NCI-H1105 (cell line): ENCODE data around the gene CEP135.
"Not testable (repeated sequence)": the region's sequence is repeated elsewhere in the genome, so short reads cannot be mapped to it uniquely, and the experiment has no call there.

ENCODE experiments used
- DNase-seq: peaks from one replicate; lab custom pipeline; 2025; lab: John Stamatoyannopoulos, UW

CEP135 gene, protein sequence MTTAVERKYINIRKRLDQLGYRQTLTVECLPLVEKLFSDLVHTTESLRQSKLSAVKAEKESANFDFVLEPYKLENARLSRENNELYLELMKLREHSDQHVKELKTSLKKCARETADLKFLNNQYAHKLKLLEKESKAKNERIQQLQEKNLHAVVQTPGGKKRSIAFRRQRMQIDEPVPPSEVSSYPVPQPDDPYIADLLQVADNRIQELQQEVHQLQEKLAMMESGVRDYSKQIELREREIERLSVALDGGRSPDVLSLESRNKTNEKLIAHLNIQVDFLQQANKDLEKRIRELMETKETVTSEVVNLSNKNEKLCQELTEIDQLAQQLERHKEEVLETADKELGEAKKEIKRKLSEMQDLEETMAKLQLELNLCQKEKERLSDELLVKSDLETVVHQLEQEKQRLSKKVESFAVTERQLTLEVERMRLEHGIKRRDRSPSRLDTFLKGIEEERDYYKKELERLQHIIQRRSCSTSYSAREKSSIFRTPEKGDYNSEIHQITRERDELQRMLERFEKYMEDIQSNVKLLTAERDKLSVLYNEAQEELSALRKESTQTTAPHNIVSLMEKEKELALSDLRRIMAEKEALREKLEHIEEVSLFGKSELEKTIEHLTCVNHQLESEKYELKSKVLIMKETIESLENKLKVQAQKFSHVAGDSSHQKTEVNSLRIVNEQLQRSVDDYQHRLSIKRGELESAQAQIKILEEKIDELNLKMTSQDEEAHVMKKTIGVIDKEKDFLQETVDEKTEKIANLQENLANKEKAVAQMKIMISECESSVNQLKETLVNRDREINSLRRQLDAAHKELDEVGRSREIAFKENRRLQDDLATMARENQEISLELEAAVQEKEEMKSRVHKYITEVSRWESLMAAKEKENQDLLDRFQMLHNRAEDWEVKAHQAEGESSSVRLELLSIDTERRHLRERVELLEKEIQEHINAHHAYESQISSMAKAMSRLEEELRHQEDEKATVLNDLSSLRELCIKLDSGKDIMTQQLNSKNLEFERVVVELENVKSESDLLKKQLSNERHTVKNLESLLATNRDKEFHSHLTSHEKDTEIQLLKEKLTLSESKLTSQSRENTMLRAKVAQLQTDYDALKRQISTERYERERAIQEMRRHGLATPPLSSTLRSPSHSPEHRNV

DNA sequence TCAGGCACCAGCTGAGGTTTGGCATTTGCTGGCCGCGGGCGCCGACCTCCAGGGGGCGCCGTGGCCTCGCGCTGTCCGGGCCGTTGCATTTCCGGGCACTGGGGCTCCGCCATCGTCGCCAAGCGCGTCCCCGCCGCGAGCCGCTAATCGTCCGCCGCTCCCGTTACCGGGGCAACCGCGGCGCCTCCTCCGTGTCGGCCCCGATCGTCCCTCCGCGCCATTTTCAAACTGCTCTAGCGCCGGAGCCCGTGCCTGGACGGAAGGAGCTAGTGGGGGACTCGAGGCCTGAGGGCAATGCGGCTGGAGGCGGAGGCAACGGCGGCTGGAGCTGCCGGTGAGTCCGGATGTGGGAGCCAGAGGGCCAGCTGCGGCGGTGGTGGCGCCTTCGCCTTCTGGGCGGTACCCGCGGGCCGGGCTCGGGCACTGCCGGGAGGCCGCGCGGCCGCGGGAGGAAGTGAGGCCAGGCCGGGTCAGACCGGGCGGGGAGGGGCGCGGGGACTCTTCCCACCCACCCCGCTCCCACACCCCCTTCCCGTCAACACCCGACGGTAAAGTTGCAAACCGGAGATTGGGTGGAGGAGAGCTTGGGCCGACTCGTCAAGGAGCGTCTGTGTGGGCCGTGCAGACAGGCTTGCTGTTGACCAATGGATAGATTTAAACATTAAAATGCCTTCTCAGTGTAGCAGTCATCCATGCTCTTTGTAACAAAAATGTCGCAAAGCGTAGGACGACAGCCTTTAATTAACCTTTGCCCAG lies at the start of gene CEP135:
TSS of gene CEP135 (plus strand) at position 220 of the 756 bp plus-strand sequence. CDS start 3,186 bp downstream, outside the sequence.
- peak; percentile 76 for DNase-seq

DNA sequence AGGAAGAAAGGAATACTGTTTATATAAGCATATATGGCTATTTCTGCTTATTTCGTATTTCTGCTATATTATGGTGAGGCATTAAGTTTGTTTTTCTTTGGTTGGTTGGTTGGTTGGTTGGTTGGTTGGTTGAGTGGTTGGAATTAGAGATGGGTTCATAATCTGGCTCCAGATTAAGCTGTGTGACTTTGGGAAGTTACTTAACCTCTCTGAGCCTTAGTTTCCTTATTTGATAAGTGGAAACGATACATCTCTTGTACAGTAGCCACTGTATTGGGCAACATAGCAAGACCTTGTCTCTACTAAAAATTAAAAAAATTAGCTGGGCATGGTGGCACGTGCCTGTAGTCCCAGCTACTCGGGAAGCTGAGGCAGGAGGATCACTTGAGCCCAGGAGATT lies 46.1 kb upstream of the CEP135 start:
- no peak for DNase-seq

DNA sequence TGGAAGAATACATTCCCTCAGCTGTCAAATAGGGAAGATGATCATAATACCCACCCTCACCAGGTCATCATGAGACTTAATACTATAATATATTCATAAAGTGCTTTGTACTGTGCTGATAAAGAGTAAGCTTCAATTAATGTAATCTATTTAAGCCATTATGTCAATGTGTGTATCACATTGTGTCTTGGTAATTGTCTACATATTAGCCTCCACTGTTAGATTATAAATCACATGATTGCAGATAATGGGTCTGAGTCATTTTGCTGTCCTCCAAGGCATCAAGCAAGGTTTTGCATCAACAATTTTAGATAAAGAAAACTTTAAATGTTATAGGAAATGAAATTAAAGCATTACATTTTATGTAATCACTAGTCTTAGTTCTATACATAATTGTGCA lies 45.2 kb upstream of the CEP135 start:
- DNase-seq = no peak

DNA sequence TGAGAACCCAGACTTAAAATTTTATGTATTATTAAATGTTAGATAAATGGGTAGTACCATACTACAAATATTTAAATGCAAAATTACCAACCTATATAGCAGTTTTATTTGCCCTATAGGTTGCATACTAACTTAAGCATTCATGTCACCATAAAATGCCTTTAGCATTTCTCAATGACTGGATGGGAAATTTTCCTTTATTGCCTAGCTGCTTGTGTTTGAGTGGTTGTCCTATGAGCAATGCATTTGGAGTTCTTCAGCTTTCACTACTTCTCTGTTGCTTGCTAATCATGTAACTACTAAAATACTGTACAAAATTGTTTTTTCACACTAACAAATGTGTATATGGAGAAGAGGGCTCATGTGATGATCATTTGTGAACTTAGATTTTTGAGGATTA lies 44.2 kb upstream of the CEP135 start:
- no peak for DNase-seq

DNA sequence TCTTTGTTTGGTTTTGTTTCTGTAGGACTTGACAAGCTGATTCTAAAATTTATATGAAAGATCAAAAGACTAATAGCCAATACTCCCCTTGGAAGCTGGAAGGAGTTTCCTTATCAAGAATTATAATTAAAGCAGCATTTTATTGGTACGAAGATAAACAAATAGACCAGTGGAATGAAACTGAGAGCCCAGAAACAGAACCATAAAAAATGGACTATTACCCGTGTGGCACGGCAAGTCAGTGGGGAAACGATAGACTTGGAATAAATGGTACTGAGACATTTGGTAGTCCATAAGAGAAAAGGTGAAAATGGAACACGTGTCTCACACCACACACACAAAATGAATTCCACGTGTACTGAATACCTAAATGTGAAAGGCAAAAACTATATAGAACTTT lies 42.4 kb upstream of the CEP135 start:
- no peak for DNase-seq

DNA sequence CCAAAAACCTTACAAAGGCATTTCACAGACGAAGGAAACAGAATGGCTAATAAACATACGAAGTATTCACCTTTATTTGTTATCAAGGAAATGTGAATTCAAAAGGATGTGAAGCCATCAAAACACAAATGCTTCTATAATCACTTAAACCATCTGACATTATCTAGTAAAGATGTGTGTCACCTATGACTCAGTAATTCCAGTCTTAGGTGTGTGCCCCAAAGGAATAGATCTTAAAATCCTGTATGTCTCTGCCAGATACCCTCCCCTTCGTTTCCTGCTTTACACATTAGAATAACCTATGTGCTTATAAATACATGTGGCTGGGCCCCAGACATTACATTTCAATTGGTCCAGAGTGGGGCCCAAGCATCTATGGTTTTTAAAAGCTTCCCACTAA lies 41.8 kb upstream of the CEP135 start:
- no peak for DNase-seq

DNA sequence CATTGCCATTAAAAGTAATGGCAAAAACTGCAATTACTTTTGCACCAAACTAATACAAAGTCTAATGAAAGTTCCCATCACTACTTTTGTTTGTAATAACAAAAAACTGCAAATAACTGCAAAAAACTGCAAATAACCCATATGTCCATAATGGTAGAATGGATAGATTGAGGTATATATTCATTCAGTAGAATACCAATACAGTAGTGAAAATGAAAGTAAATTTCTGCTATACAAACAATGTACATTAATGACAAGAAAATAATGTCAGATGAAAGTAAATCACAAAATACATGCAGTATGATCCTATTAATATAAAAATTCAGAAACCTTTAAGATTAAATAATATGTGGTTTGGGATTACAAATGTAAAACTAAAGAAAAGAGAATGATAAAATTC lies 41.3 kb upstream of the CEP135 start:
- DNase-seq = no peak

DNA sequence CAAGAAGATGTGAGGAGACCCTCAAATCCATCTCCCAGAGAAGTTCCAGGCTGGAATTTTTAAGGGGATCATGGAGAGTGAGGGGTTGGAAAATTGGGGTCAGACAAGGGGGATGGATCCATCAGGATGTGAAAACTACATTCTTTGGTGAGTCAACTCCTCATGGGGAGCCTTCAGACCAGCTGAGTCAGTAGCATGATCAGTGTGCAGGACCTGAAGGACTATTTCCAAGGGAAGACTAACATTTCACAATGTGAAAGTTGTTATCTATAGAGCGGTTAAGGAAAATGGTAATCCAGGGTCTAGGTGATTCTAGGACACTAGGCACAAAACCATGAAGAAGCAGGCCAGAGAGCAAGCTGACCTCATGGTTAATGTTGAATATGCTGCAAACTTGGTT lies 38.6 kb upstream of the CEP135 start:
- DNase-seq = no peak

DNA sequence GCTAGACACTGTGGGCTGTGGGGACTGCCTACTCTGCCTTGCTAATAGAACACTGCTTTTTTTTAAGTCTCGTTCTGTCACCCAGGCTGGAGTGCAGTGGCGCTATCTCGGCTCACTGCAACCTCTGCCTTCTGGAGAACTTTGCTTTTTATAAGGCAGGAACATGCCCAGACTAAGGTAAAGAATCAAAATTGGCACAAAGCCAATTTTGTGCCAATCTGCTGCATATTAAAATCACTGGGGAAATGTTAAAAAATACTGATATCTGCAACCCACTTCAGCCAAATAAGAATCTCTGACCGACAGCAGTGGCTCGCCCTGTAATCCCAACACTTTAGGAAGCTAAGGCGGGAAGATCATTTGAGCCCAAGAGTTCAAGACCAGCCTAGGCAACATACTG lies 36.5 kb upstream of the CEP135 start:
- DNase-seq = peak; percentile 7

DNA sequence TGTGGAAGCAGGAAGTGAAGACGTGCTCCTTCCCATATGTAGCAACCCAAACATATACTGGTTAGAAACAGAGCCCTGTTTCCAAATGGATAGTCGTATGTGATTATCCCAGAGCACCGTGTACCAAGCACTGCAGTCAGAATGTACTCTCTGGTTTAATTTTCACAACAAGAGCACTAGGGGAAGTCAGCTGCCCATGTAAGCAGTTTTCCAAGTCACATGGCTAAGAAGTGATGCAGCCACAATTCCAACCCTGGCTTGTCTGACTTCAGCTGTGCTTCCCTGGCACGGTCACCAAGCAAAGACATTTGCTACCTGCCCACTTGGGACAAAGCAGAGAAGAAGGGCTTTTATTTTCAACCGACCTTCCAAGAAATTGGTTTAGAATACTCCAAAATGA lies 28.2 kb upstream of the CEP135 start:
- DNase-seq = no peak

DNA sequence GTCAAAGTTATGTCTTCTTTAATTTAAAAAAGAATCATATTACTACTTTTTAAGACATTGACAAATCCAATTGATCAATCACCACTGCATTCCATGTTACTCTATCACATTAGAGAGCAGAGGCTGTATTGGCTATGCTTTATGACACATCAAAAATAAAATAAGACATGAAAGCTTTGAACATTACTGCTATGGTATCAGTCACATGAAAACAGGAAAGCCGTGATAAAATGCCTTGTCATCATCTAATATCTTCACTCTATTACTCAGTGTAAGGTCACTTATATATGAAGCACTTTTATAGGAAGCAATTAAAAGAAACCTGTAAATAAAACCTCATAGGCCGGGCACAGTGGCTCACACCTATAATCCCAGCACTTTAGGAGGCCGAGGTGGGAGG lies 27.7 kb upstream of the CEP135 start:
- no peak for DNase-seq

DNA sequence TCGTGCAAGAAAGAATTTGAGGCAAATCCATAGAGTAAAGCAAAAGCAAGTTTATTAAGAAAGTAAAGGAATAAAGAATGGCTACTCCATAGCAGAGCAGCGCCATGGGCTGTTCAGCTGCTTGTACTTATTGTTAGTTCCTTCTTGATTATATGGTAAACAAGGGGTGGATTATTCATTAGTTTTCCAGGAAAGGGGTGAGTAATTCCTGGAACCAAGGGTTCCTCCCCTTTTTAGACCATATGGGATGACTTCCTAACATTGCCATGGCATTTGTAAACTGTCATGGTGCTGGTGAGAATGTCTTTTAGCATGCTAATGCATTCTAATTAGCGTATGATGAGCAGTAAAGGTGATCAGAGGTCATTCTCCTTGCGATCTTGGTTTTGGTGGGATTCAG lies 23.5 kb upstream of the CEP135 start:
- no peak for DNase-seq

DNA sequence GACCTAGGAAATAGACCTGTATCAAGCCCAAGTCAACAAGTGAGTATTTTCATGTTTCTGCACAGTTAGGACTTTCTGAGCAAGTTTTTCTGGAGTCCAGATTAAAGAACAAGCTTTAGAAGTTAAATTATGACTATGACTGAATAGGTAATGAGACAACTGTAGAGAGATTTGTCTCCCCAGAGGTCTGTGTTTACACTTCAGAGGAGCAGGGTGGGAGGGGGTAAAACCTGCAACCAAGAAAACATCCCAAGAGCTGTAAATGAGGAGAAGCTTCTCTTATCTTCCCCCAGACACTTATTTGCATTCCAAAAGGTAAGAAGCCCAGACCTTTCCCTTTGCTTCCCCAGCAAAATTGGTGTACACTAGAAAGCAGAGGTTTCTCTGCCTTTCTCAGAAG lies 22.1 kb upstream of the CEP135 start:
- DNase-seq = no peak

DNA sequence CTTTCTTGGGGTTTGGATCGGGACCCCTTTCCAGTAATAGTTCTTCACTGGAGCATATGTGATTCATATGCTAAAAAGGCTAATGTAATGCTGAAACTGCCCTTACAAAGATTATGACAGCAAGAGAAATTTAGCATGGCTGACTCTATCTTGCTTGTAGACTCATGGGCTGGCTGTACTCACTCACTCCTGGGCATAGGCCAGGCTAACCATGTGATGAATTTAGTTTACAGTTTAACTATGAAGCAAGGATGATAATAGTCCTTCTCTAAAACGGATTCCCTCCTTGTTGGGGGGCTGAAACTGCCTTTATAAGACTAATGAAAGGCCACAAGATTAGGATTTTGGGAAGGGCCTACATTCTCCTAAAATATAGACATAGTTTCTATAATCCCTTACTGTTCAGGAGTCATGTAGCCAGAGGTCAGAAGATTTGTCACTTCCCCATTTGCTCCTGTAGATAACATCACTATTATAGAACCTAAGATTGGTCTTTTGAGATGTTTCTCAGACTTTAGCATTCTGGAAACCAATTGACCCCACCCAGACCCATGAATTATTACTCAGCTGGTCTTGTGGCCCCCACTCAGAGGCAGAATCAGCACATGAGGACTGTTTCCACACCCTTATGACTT lies 20.8 kb upstream of the CEP135 start:
- no peak for DNase-seq

DNA sequence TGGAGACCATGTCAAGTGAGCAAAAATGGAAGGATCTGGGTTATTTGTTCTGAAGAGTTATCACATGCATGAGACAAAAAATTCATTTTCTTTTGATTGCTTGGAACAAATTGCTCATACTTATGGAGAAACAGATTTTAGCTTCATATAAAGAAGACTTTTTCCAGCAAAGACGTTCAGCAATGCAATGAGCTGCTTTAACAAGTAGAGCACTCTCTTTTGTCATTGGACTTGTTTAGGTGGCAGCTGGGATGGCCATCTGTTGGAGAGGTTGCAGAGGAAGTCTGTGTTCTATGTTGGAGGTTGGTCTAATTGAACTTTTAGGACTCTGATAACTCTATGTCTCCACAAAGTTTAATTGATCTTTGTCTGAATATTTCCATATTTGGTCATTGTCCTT lies 19.9 kb upstream of the CEP135 start:
- no peak for DNase-seq

DNA sequence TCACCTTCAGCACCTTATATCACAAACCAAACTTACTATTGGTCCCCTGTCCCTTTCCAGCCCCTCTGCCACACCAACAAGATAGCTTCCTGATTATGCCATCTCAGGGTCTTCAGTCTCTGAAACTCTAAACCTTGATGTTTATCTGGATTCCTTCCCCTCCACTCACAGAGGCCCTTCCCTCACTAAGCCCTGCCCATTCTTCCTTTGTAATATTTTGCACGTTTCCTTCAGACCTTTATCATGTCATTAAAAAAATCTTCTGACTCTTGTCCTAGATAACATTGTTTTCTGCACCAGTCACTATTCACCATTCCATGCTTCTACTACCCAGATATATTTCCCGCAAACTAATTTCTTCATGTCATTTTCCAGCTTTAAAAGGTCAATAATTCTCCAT lies 17.7 kb upstream of the CEP135 start:
- no peak for DNase-seq

DNA sequence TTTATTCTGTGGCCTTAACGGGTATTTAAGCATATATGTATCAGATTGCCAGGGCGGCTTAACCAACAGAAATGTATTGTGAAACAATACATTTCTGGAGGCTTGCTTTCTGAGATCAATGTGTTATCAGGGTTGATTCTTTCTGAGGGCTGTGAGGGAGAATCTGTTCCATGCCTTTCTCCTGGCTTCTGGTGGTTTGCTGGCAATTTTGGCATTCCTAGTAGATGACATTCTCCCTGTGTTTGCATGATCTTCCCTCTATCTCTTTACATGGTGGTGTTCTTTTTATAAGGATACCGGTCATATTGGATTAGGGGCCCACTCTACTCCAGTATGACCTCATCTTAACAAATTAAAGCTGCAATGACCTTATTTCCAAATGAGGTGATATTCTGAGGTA lies 16.9 kb upstream of the CEP135 start:
- no peak for DNase-seq

DNA sequence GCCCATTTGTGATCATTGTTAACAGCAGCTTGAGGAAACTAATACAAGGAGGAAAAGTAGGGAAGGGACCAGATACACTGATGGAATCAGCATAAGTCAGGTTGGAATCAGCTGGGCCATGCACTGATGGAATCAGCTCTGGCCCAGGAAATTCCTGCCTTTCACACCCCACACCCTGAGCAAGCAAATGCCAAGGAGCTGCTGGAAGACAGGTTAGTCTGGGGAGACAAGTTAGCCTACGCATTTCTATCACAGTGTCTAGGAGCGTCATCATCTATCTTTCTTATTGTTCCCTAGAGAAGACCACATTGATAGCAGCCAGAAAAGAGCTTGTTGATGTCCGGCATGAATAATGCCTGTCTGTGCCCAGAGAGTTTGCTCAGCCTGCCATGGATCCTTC lies 16.2 kb upstream of the CEP135 start:
- DNase-seq = no peak

DNA sequence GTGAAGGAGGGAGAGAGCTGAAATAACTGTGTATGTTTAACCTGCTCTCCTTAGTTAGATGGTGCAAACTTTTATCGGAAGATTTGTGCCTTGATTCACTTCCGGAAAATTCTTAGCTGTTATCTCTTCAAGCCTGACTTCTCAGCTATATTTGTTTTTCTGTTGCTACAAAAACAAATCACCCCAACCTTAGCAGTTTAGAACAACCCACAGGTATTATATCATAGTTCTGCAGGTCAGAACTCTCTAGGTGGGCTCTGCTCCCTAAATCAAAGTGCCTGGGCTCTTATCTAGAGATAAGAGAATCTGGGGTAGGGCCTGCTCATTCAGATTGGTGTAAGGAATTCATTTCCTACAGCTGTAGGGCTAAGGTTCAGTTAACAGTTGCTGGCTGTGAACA lies 15.1 kb upstream of the CEP135 start:
- DNase-seq = no peak

DNA sequence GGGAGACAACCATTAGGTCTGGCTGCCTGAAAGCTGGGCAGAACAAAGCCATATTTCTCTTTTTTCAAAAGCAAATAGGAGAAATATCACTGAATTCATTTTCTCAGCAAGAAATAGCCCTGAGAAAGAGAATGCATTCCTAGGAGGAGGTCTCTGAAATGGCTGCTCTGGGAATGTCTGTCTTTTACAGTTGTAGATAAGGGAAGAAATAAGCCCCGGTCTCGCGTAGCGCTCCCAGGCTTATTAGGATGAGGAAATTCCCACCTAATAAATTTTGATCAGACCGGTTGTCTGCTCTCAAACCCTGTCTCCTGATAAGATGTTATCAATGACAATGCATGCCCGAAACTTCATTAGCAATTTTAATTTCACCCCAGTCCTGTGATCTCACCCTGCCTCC lies 12.8 kb upstream of the CEP135 start:
- DNase-seq = not testable (repeated sequence)

DNA sequence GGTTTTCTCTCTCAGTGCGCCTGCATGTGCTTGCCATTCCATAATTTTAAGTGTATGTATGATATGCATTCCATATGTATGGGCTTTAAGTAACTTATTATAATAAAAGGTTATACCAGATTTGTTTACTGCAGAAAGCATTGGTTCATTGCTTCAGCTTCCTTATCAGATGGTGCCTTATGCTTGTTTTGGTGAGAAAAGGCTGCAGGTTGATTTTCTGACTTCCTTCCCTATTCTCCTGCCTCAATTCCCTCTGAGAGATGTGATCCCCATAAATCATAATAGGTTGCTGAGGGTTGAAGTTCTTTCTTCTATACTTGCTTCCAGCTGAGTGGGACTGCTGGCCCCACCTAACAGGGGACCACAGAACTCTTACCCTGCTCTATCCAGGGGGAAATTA lies 10.3 kb upstream of the CEP135 start:
- no peak for DNase-seq

DNA sequence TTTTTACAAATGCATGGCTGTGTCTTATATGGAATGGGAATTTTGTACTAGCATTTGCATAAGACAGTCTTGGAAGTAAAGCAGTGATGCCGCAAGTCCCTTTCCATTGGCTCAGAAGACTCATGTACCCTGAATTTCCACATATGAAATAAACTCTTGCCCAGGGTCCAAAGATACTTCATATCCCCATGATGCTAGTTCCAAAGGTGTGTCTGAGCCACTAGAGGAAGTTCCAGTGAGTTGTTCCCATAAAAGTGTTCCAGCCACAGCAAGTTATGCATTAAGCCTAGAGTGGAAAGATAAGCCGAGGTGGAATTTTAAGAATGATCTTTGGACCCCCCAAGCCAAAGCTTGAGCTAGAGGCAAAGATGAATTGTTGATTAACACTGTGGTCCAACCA lies 9.3 kb upstream of the CEP135 start:
- DNase-seq = no peak
